ENCODE results near the gene CHST15. TPM values are rescaled to one million over a fixed set of nuclear protein-coding genes. Genes with fewer than 3 reads are reported as not detected.

CHST15 gene
- total and polyA plus RNA-seq, 2 of the 13 experiments (the other 11 are each of a cell fraction or from before 2014, with no cell fraction given) = 1.4 to 94.7 TPM

DNA sequence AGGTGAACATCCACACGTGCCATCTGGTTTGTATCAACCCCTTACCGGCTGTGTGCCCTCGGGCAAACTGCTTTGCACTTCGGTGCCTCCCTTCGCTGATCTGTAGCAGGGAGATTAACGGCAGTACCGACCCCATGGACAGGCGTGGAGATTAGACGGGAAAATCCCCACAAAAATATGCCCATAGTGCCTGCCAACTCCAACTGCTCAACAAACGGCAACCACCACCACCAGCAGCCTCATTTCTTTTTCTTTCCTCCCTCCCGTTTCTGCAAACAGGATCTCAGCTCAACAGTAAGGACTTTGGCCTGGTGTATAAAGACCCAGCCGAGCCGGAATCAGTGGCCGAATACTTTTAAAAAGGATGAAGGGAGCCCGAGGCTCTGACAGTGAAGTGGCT lies 31.0 kb downstream of the CHST15 start (continued):
- TF ChIP-seq, protein P1, sequence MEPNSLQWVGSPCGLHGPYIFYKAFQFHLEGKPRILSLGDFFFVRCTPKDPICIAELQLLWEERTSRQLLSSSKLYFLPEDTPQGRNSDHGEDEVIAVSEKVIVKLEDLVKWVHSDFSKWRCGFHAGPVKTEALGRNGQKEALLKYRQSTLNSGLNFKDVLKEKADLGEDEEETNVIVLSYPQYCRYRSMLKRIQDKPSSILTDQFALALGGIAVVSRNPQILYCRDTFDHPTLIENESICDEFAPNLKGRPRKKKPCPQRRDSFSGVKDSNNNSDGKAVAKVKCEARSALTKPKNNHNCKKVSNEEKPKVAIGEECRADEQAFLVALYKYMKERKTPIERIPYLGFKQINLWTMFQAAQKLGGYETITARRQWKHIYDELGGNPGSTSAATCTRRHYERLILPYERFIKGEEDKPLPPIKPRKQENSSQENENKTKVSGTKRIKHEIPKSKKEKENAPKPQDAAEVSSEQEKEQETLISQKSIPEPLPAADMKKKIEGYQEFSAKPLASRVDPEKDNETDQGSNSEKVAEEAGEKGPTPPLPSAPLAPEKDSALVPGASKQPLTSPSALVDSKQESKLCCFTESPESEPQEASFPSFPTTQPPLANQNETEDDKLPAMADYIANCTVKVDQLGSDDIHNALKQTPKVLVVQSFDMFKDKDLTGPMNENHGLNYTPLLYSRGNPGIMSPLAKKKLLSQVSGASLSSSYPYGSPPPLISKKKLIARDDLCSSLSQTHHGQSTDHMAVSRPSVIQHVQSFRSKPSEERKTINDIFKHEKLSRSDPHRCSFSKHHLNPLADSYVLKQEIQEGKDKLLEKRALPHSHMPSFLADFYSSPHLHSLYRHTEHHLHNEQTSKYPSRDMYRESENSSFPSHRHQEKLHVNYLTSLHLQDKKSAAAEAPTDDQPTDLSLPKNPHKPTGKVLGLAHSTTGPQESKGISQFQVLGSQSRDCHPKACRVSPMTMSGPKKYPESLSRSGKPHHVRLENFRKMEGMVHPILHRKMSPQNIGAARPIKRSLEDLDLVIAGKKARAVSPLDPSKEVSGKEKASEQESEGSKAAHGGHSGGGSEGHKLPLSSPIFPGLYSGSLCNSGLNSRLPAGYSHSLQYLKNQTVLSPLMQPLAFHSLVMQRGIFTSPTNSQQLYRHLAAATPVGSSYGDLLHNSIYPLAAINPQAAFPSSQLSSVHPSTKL (CRISPR knock-in tag; IDR thresholded peaks at IDR 0.05) = peak; percentile 32; the same call in 1 of the 2 replicates
- TF ChIP-seq PCBP1 (IDR thresholded peaks at IDR 0.05; ENCODE audit: borderline replicate concordance, low read depth, low read length) (no peak), HNRNPL (IDR thresholded peaks at IDR 0.05; ENCODE audit: low read depth, low read length) (0 out of 2 replicates have a peak, but pooled peaks have one; percentile 66), ZNF607 (CRISPR knock-in tag; IDR thresholded peaks at IDR 0.05; ENCODE audit: borderline replicate concordance) (0 out of 2 replicates have a peak, but pooled peaks have one; percentile 57), FOXA3 (CRISPR knock-in tag; IDR thresholded peaks at IDR 0.05) (peak; percentile 22; the same call in 1 of the 2 replicates), HDAC1 (CRISPR knock-in tag; IDR thresholded peaks at IDR 0.05) (0 out of 2 replicates have a peak, but pooled peaks have one; percentile 11), DMAP1 (CRISPR knock-in tag; IDR thresholded peaks at IDR 0.05) (0 out of 2 replicates have a peak, but pooled peaks have one; percentile 39), ZFY (CRISPR knock-in tag; IDR thresholded peaks at IDR 0.05) (no peak), KDM3A (CRISPR knock-in tag; IDR thresholded peaks at IDR 0.05; ENCODE audit: low read depth) (0 out of 2 replicates have a peak, but pooled peaks have one; percentile 22), RXRB (CRISPR knock-in tag; IDR thresholded peaks at IDR 0.05; ENCODE audit: borderline replicate concordance) (0 out of 2 replicates have a peak, but pooled peaks have one; percentile 22), ELF3 (CRISPR knock-in tag; IDR thresholded peaks at IDR 0.05) (0 out of 2 replicates have a peak, but pooled peaks have one; percentile 35), SAP130 (CRISPR knock-in tag; IDR thresholded peaks at IDR 0.05; ENCODE audit: low read depth) (peak; percentile 44; the same call in 1 of the 2 replicates), POGZ (CRISPR knock-in tag; IDR thresholded peaks at IDR 0.05) (peak; percentile 44; the same call in 1 of the 2 replicates), HNF4G (IDR thresholded peaks at IDR 0.05; ENCODE audit: borderline replicate concordance, low read depth, low read length) (peak; percentile 34; the same call in 1 of the 2 replicates), HNF4G (CRISPR knock-in tag; IDR thresholded peaks at IDR 0.05; ENCODE audit: borderline replicate concordance, low read depth) (peak; percentile 73; the same call in 1 of the 2 replicates)
- TF ChIP-seq, protein P2, sequence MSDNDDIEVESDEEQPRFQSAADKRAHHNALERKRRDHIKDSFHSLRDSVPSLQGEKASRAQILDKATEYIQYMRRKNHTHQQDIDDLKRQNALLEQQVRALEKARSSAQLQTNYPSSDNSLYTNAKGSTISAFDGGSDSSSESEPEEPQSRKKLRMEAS (IDR thresholded peaks at IDR 0.05) = peak; percentile 30; the same call in 1 of the 2 replicates
- TF ChIP-seq, protein P3, sequence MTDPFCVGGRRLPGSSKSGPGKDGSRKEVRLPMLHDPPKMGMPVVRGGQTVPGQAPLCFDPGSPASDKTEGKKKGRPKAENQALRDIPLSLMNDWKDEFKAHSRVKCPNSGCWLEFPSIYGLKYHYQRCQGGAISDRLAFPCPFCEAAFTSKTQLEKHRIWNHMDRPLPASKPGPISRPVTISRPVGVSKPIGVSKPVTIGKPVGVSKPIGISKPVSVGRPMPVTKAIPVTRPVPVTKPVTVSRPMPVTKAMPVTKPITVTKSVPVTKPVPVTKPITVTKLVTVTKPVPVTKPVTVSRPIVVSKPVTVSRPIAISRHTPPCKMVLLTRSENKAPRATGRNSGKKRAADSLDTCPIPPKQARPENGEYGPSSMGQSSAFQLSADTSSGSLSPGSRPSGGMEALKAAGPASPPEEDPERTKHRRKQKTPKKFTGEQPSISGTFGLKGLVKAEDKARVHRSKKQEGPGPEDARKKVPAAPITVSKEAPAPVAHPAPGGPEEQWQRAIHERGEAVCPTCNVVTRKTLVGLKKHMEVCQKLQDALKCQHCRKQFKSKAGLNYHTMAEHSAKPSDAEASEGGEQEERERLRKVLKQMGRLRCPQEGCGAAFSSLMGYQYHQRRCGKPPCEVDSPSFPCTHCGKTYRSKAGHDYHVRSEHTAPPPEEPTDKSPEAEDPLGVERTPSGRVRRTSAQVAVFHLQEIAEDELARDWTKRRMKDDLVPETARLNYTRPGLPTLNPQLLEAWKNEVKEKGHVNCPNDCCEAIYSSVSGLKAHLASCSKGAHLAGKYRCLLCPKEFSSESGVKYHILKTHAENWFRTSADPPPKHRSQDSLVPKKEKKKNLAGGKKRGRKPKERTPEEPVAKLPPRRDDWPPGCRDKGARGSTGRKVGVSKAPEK (CRISPR knock-in tag; IDR thresholded peaks at IDR 0.05; ENCODE audit: borderline replicate concordance) = no peak
- TF ChIP-seq, protein P4, sequence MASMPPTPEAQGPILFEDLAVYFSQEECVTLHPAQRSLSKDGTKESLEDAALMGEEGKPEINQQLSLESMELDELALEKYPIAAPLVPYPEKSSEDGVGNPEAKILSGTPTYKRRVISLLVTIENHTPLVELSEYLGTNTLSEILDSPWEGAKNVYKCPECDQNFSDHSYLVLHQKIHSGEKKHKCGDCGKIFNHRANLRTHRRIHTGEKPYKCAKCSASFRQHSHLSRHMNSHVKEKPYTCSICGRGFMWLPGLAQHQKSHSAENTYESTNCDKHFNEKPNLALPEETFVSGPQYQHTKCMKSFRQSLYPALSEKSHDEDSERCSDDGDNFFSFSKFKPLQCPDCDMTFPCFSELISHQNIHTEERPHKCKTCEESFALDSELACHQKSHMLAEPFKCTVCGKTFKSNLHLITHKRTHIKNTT (CRISPR knock-in tag; IDR thresholded peaks at IDR 0.05) = no peak

Measured in HepG2 (cell line).